OCI-LY3 (cell line): Measurements from ENCODE around the gene PIK3IP1.
"Not testable (repeated sequence)": the region's sequence is repeated elsewhere in the genome, so short reads cannot be mapped to it uniquely, and the experiment has no call there.

Source experiments
- H2AFZ ChIP-seq: fragments of 200-600, 300-600 bp; shearing (Covaris generic); 2 replicates; pipeline ENCODE4 v1.6.0; 2014; ENCODE audit warnings: antibody characterized with exemption, low read depth, low read length
- H3K27ac ChIP-seq: fragments of 200-600, 300-600 bp; sonication (generic); 2 replicates; pipeline ENCODE4 v1.5.1; 2014; ENCODE audit warnings: mild to moderate bottlenecking, low read length, moderate library complexity, mixed read lengths
- H3K27me3 ChIP-seq: fragments of 200-600, 300-600 bp; sonication (generic); 2 replicates; pipeline ENCODE4 v1.6.1; 2014; ENCODE audit warnings: low read depth, low read length, mixed read lengths
- H3K36me3 ChIP-seq: fragments of 200-600, 300-600 bp; sonication (generic); replicated peaks from 2 replicates; pipeline ENCODE3; 2014; ENCODE audit warnings: low read depth, low read length, mixed read lengths
- H3K4me1 ChIP-seq: fragments of 300-600, 200-600 bp; sonication (generic); 2 replicates; pipeline ENCODE4 v1.6.1; 2014; ENCODE audit warnings: low read length, mixed read lengths
- H3K4me2 ChIP-seq: fragments of 200-600, 300-600 bp; sonication (generic); 2 replicates; pipeline ENCODE4 v1.6.1; 2014; ENCODE audit warnings: low read length, mixed read lengths
- H3K4me3 ChIP-seq: fragments of 300-600, 200-600 bp; sonication (generic); 2 replicates; pipeline ENCODE4 v1.5.1; 2014; ENCODE audit warnings: antibody characterized with exemption, mild to moderate bottlenecking, low read length, moderate library complexity
- H3K79me2 ChIP-seq: fragments of 300-600, 200-600 bp; shearing (Covaris generic); 2 replicates; pipeline ENCODE4 v1.6.1; 2014; ENCODE audit warnings: mild to moderate bottlenecking, low read length, mixed read lengths
- H3K9ac ChIP-seq: fragments of 300-600, 200-600 bp; shearing (Covaris generic); 2 replicates; pipeline ENCODE4 v1.6.0; 2014; ENCODE audit warnings: mild to moderate bottlenecking, low read length, moderate library complexity
- H3K9me3 ChIP-seq: fragments of 200-600, 300-600 bp; shearing (Covaris generic); 2 replicates; pipeline ENCODE4 v1.6.1; 2014; ENCODE audit warnings: low read length, mixed read lengths; ENCODE audit not compliant: insufficient read depth
- H4K20me1 ChIP-seq: fragments of 200-600, 300-600 bp; sonication (generic); 2 replicates; pipeline ENCODE4 v1.6.1; 2016; ENCODE audit warnings: low read length, mixed read lengths; ENCODE audit not compliant: insufficient read depth
- EZH2phosphoT487 ChIP-seq: fragments of 200-600 bp; shearing (Covaris generic); IDR thresholded peaks from 2 replicates; pipeline ENCODE4 v1.6.1; 2018; ENCODE audit warnings: antibody characterized with exemption, mixed run types, low read depth
- TF ChIP-seq, protein P1 (sequence below): fragments of 200-600, 300-600 bp; sonication (generic); IDR thresholded peaks from 2 replicates; pipeline ENCODE4 v1.5.1; 2014; ENCODE audit warnings: antibody characterized with exemption, low read length, low read depth

PIK3IP1 gene

DNA sequence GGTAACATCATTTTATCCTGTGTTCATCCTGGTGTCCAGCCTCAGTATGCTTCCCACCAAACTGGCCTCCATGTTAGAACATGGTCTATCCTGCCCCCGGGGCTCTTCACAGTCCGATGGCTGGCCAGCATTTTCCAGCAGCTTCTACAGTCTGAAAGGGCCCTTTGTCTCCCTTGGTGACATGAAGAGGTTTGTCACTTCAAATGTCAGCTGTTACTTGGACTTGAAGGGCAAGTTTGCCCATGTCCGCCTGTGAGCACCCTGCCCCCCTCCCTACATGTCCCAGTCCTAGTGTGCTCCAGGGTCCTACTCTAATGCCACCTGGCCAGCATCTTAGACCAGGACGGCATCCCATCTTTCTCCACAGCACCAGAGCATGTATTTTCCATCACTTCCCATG is 29.1 kb upstream of the PIK3IP1 start:
- Histone ChIP-seq H3K4me1 (peaks cover 8% of the 10 kb centered on the region; the same call in 1 of the 2 replicates), H3K79me2 (no peaks in the 10 kb centered on the region), H3K9me3 (no peaks in the 10 kb centered on the region), H3K9ac (no peak overlapping the region), H3K36me3 (peaks cover 18% of the 10 kb centered on the region), H3K27me3 (no peaks in the 10 kb centered on the region), H4K20me1 (0 out of 2 replicates have a peak, but pooled peaks cover 2% of the 10 kb centered on the region), H3K4me2 (no peak overlapping the region), H3K4me3 (no peak overlapping the region), H3K27ac (no peak overlapping the region), H2AFZ (no peak overlapping the region)
- TF ChIP-seq, protein P1, sequence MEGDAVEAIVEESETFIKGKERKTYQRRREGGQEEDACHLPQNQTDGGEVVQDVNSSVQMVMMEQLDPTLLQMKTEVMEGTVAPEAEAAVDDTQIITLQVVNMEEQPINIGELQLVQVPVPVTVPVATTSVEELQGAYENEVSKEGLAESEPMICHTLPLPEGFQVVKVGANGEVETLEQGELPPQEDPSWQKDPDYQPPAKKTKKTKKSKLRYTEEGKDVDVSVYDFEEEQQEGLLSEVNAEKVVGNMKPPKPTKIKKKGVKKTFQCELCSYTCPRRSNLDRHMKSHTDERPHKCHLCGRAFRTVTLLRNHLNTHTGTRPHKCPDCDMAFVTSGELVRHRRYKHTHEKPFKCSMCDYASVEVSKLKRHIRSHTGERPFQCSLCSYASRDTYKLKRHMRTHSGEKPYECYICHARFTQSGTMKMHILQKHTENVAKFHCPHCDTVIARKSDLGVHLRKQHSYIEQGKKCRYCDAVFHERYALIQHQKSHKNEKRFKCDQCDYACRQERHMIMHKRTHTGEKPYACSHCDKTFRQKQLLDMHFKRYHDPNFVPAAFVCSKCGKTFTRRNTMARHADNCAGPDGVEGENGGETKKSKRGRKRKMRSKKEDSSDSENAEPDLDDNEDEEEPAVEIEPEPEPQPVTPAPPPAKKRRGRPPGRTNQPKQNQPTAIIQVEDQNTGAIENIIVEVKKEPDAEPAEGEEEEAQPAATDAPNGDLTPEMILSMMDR = no peak
- TF ChIP-seq EZH2phosphoT487 = no peak

- not testable (repeated sequence) for H3K36me3 ChIP-seq, H3K79me2 ChIP-seq, H3K4me2 ChIP-seq, H3K4me1 ChIP-seq, H4K20me1 ChIP-seq, H3K9me3 ChIP-seq, H3K4me3 ChIP-seq, H2AFZ ChIP-seq, H3K27ac ChIP-seq, H3K9ac ChIP-seq, H3K27me3 ChIP-seq
Observed at GRCh38 chr22:31314220-31314619, 21.9 kb upstream of the PIK3IP1 start.

GRCh38 chr22:31313366-31314147 is 21.3 kb upstream of the PIK3IP1 start:
- no peaks in the 10 kb centered on the region for H3K36me3 ChIP-seq
- no peaks in the 10 kb centered on the region for H3K27me3 ChIP-seq
- H3K4me2 ChIP-seq = no peak overlapping the region
- no peaks in the 10 kb centered on the region for H3K9me3 ChIP-seq
- no peaks in the 10 kb centered on the region for H3K4me1 ChIP-seq
- no peaks in the 10 kb centered on the region for H4K20me1 ChIP-seq
- H3K27ac ChIP-seq = no peak overlapping the region
- H2AFZ ChIP-seq = no peak overlapping the region
- no peak overlapping the region for H3K9ac ChIP-seq
- TF ChIP-seq EZH2phosphoT487 = no peak
- TF ChIP-seq, protein P1 = peak; percentile 94
- no peak overlapping the region for H3K4me3 ChIP-seq
- no peaks in the 10 kb centered on the region for H3K79me2 ChIP-seq

- H3K4me3 ChIP-seq = no peak overlapping the region
- no peaks in the 10 kb centered on the region for H3K4me1 ChIP-seq
- TF ChIP-seq, protein P1 = no peak
- TF ChIP-seq EZH2phosphoT487 = no peak
- no peaks in the 10 kb centered on the region for H3K79me2 ChIP-seq
- H4K20me1 ChIP-seq = no peaks in the 10 kb centered on the region
- H3K9ac ChIP-seq = no peak overlapping the region
- H3K27me3 ChIP-seq = peaks cover 6% of the 10 kb centered on the region; the same call in 1 of the 2 replicates
- H3K4me2 ChIP-seq = no peak overlapping the region
- H2AFZ ChIP-seq = no peak overlapping the region
- no peaks in the 10 kb centered on the region for H3K36me3 ChIP-seq
- no peak overlapping the region for H3K27ac ChIP-seq
- H3K9me3 ChIP-seq = no peaks in the 10 kb centered on the region
Observed at GRCh38 chr22:31308181-31308580, 15.9 kb upstream of the PIK3IP1 start.
